Activated CD4-positive, alpha-beta T cell treated with anti-CD3 and anti-CD28 coated beads for 36 hours (primary cell): ENCODE data around the gene UBE2Z. TPM values are rescaled to one million over a fixed set of nuclear protein-coding genes. Genes with fewer than 3 reads are reported as not detected.

Source experiments
- ATAC-seq: fragments of 200-7000 bp; cut with Tn5 transposase; one replicate; pipeline ENCODE4 v1.10.0; 2021; ENCODE audit warnings: mild to moderate bottlenecking, moderate library complexity
- CTCF ChIA-PET: fragments of 350-600 bp; sonication (Branson Sonifier 250); formaldehyde crosslinking; loops from one replicate; lab custom pipeline; 2021; ENCODE audit warnings: antibody characterized with exemption; lab: Charles Lee
- POLR2A ChIA-PET: fragments of 350-600 bp; sonication (Branson Sonifier 250); formaldehyde crosslinking; loops from one replicate; lab custom pipeline; 2021; ENCODE audit warnings: antibody characterized with exemption, inconsistent platforms; lab: Charles Lee
- DNase-seq: peaks from one replicate; pipeline ENCODE4 v3.0.0-alpha.2; 2020
- H3K27ac Mint-ChIP-seq: one replicate; pipeline ENCODE4 v1.8.0; 2021; ENCODE audit warnings: mixed read lengths
- H3K27me3 Mint-ChIP-seq: one replicate; pipeline ENCODE4 v1.8.0; 2021; ENCODE audit warnings: mixed read lengths
- H3K36me3 Mint-ChIP-seq: one replicate; pipeline ENCODE4 v1.8.0; 2021; ENCODE audit warnings: low read depth, mixed read lengths
- H3K4me1 Mint-ChIP-seq: one replicate; pipeline ENCODE4 v1.8.0; 2021; ENCODE audit warnings: mixed read lengths
- H3K4me3 Mint-ChIP-seq: one replicate; pipeline ENCODE4 v1.8.0; 2021; ENCODE audit warnings: mild to moderate bottlenecking, moderate library complexity, mixed read lengths
- H3K9me3 Mint-ChIP-seq: one replicate; pipeline ENCODE4 v1.8.0; 2021; ENCODE audit warnings: low read depth, mixed read lengths
- intact Hi-C, 2 experiments: fragments of 100-400 bp; cut with DNase I in 1 of 2; cut with micrococcal nuclease in 1 of 2; formaldehyde crosslinking; loops; one replicate each; pipeline versions ENCODE4 v1.14.2 to v1.15.1; 2022 to 2024; cut with DNase I, micrococcal nuclease
- total RNA-seq, 2 experiments: library from RNA; stranded (reverse); gene quantifications; one replicate each; pipeline ENCODE4 v1.2.3, GENCODE V29; 2021

The UBE2Z gene
- total RNA-seq, 2 experiments from 2014 or later = 104 TPM

- peak; percentile 90 for ATAC-seq
- ChIA-PET CTCF (interaction anchor here (0.5 to 11.3 kb wide), 71 partner anchors 8 to 843 kb away, joined by 3 to 203 read pairs (median 5); partner anchors contain the start of genes ATP5MC1, PRAC1, PRAC2 and SNF8), POLR2A (interaction anchor here (0.6 to 1.0 kb wide), 3 partner anchors 110 to 155 kb away, joined by 3 to 5 read pairs (median 3); no protein-coding TSS in a partner anchor)
- Mint-ChIP-seq H3K27ac (no peak overlapping the region), H3K9me3 (no peaks in the 10 kb centered on the region), H3K4me1 (no peaks in the 10 kb centered on the region), H3K27me3 (peaks cover 5% of the 10 kb centered on the region), H3K36me3 (no peaks in the 10 kb centered on the region), H3K4me3 (no peak overlapping the region)
- intact Hi-C loops = loop anchor here (1.0 to 2.0 kb wide), 8 partner anchors 65 to 205 kb away; no protein-coding TSS in a partner anchor
- peak; percentile 64 for DNase-seq
These were observed 29.0 kb upstream of the UBE2Z start for GRCh38 chr17:48878920-48879898.

DNA sequence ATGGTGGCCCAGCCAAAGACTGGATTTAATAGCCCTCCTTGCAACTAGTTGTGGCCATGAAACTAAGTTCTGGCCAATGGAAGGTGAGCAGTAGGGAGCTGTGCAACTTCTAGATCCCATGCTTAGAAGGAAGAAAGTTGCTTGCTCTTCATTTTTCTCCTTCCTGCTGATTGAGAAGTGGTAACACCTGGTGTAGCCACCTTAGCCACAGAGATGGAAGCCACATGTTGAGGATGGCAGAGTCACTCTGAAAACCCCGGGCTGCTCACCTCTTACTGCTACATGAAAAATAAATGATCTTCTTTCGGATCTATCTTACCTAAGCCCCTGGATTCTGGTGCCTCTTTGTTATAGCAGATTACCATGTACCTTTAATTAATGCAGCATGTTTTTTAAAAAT is 25.9 kb upstream of the UBE2Z start:
- ChIA-PET POLR2A (no interaction called here), CTCF (interaction anchor here (0.7 to 11.3 kb wide), 6 partner anchors 67 to 1916 kb away, joined by 3 to 203 read pairs (median 37); partner anchors contain the start of gene TTLL6)
- Mint-ChIP-seq H3K36me3 (no peaks in the 10 kb centered on the region), H3K27ac (no peak overlapping the region), H3K4me3 (no peak overlapping the region), H3K9me3 (no peaks in the 10 kb centered on the region), H3K27me3 (peaks cover 2% of the 10 kb centered on the region), H3K4me1 (no peaks in the 10 kb centered on the region)
- DNase-seq (no peak), ATAC-seq (no peak)
- intact Hi-C loops = no loop called here

- POLR2A ChIA-PET = no interaction called here
- CTCF ChIA-PET = interaction anchor here (0.7 to 11.3 kb wide), 9 partner anchors 10 to 204 kb away, joined by 4 to 201 read pairs (median 23); partner anchors contain the start of genes ATP5MC1 and PRAC2
- Mint-ChIP-seq H3K4me3 (no peak overlapping the region), H3K27ac (no peak overlapping the region), H3K27me3 (no peaks in the 10 kb centered on the region), H3K9me3 (no peaks in the 10 kb centered on the region), H3K36me3 (no peaks in the 10 kb centered on the region), H3K4me1 (no peaks in the 10 kb centered on the region)
- DNase-seq (no peak), ATAC-seq (no peak)
- intact Hi-C loops = no loop called here
These were observed 25.0 kb upstream of the UBE2Z start for GRCh38 chr17:48883171-48883570.

DNA sequence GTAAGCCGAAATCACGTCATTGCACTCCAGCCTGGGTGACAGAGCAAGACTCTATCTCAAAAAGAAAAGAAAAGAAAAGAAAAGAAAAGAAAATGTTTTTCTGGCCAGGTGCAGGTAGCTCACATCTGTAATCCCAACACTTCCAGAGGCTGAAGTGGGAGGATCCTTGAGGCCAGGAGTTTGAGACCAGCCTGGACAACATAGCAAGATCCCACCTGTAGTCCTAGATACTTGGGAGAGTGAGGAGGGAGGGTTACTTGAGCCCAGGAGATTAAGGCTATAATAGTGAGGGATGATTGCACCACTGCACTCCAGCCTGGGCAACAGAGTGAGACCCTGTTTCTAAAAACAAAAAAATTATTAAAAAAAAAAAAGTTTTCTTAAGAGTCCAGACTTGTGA is 18.1 kb upstream of the UBE2Z start:
- Mint-ChIP-seq H3K4me3 (peak overlapping the region; percentile 8), H3K9me3 (no peaks in the 10 kb centered on the region), H3K36me3 (peaks cover 15% of the 10 kb centered on the region), H3K4me1 (peaks cover 19% of the 10 kb centered on the region), H3K27me3 (no peaks in the 10 kb centered on the region), H3K27ac (no peak overlapping the region)
- ATAC-seq = no peak
- intact Hi-C loops = loop anchor here in 1 of 2 experiments (5.0 to 10.0 kb wide), 2 partner anchors 465 to 472 kb away; partner anchors contain the start of gene ZNF652
- no peak for DNase-seq
- ChIA-PET POLR2A (no interaction called here), CTCF (no interaction called here)

DNA sequence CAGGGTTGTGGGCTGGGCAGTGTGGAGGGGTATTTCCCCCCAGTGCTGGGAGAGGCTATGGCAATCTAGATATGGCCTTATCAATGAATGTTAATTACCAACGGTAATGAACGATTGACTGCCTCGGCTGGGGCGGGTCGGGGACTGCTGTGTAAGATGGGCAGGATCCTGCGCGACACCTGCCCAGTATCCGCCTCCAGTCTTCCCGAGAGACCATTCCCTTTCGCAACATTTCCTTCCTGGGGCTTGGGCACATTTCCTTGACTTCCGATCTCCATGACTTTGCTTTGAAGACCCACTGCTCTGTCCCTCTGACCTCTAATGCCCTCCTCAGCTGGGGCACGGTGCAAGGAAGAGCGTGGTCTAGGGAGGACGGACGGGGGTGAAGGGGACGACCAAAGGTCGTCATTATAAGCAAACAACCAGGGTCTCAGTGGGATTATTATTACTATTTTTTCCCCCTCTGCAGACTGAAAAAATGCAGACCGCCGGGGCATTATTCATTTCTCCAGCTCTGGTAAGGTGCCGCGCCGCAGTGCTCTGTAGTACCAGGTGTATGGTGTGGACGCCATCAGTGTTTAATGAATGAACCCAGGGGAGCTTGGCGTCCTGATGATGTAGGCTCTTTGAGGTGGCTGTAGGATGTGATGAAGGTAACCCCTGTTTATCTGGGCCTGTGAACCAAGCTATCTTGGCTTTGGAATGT is 15.1 kb upstream of the UBE2Z start:
- Mint-ChIP-seq H3K4me3 (peak overlapping the region; percentile 86), H3K9me3 (no peaks in the 10 kb centered on the region), H3K36me3 (peaks cover 37% of the 10 kb centered on the region), H3K4me1 (peaks cover 29% of the 10 kb centered on the region), H3K27ac (peak overlapping the region; percentile 97), H3K27me3 (no peaks in the 10 kb centered on the region)
- no peak for ATAC-seq
- DNase-seq = peak; percentile 30
- POLR2A ChIA-PET = interaction anchor here (0.5 to 1.8 kb wide), 10 partner anchors 11 to 165 kb away, joined by 3 to 26 read pairs (median 4); partner anchors contain the start of genes HOXB13, SNF8 and UBE2Z
- intact Hi-C loops = loop anchor here (1.0 to 10.0 kb wide), 13 partner anchors 15 to 997 kb away; partner anchors contain the start of genes CALCOCO2 (in 2 of the 2), SNF8 (in 2 of the 2), UBE2Z (in 2 of the 2) and CBX1 (in 1 of the 2)
- CTCF ChIA-PET = interaction anchor here (0.5 to 3.8 kb wide), 17 partner anchors 9 to 490 kb away, joined by 3 to 23 read pairs (median 5); partner anchors contain the start of gene TTLL6

DNA sequence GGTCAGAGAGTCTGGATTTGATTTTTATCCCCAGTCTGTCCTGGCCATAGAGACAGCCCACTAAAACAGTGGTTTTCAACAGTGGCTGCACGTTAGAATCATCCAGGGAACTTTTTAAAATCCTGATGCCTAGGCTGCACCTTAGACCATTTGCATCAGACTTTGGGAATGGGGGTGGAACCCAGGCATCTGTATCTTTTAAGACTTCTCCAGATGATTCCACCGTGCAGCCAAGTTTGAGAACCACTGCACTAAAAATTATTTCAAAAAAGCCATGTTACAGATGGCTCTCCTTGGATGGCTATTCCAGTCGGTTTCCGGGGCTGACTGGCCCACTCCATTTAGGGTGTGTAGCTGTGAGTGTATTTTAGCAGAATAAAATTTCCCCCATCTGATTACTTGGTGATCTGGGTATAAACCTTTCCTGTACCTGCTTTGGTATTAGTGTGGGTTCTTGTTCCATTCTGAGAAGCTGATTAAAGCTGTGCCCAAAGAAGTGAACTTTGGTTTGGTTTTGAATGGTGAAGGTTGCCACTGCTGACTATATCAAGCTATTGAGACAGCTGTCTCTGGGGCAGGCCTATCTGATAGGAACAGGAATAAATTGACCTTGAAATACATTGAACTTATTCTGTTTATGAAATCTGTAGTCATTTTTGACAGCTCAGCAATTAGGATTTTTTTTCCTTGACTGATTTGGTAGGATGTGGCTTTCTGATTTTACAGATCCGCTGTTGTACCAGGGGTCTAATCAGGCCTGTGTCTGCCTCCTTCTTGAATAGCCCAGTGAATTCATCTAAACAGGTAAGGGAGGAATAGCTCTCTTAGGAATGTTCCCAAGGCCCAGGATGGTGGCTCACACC is 14.3 kb upstream of the UBE2Z start:
- peaks cover 29% of the 10 kb centered on the region for H3K4me1 Mint-ChIP-seq

DNA sequence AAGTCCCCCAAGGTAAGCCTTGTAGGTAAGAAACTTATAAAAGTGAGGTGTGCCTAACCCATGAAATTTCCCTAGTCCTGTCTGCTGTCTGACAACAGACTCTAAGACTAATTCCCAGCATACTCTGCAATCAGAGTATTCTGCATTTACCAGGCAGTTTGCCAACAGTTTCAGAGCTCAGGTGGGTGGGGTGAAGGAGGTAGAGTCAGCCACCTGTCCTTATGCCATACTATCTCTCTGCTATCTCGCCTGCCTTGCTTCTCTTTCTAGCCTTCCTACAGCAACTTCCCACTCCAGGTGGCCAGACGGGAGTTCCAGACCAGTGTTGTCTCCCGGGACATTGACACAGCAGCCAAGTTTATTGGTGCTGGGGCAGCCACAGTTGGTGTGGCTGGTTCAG is 13.3 kb upstream of the UBE2Z start:
- ATAC-seq (no peak), DNase-seq (no peak)
- POLR2A ChIA-PET = interaction anchor here (0.9 to 1.5 kb wide), 2 partner anchors 13 to 35 kb away, joined by 3 to 5 read pairs; no protein-coding TSS in a partner anchor
- CTCF ChIA-PET = interaction anchor here (0.6 to 3.8 kb wide), 2 partner anchors 11 to 52 kb away, joined by 3 to 23 read pairs; no protein-coding TSS in a partner anchor
- Mint-ChIP-seq H3K9me3 (no peaks in the 10 kb centered on the region), H3K4me3 (no peak overlapping the region), H3K27ac (no peak overlapping the region), H3K36me3 (peaks cover 49% of the 10 kb centered on the region), H3K4me1 (peaks cover 29% of the 10 kb centered on the region), H3K27me3 (no peaks in the 10 kb centered on the region)
- intact Hi-C loops = loop anchor here in 1 of 2 experiments (5.0 to 10.0 kb wide), 2 partner anchors 467 to 470 kb away; partner anchors contain the start of gene ZNF652

More for the DNA sequence above, 14.3 kb upstream of the UBE2Z start:
- DNase-seq (no peak), ATAC-seq (no peak)
- H3K27me3 Mint-ChIP-seq = no peaks in the 10 kb centered on the region
- intact Hi-C loops = loop anchor here (2.0 to 10.0 kb wide), 4 partner anchors 51 to 469 kb away; partner anchors contain the start of genes CALCOCO2 (in 1 of the 2), SNF8 (in 1 of the 2) and ZNF652 (in 1 of the 2)
- peak overlapping the region; percentile 97 for H3K27ac Mint-ChIP-seq
- peak overlapping the region; percentile 86 for H3K4me3 Mint-ChIP-seq
- CTCF ChIA-PET = interaction anchor here (0.7 to 3.8 kb wide), 10 partner anchors 10 to 215 kb away, joined by 3 to 23 read pairs (median 4); partner anchors contain the start of genes TTLL6 and UBE2Z
- POLR2A ChIA-PET = interaction anchor here (0.9 to 1.5 kb wide), 3 partner anchors 14 to 36 kb away, joined by 3 to 5 read pairs (median 3); no protein-coding TSS in a partner anchor
- peaks cover 42% of the 10 kb centered on the region for H3K36me3 Mint-ChIP-seq
- no peaks in the 10 kb centered on the region for H3K9me3 Mint-ChIP-seq

DNA sequence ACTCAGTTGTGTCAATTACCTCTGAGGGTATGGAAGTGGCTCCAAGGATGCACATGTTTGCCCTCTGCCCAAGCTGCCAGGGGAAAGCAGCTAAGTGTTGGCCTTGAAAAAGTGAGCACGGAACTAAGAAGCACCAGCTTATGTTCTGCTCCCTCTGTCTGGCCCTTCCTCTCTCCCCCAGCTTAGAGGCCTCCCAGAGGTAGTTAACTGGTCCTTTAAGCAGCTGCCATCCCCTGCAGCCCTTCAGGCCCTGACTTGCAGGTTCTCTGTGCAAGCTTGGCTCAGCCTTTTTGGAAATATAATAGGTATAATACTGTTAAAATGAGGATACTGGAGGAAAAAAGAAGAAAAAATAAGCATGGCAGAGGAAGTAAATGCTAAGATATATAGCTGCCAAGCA is 7.0 kb upstream of the UBE2Z start:
- CTCF ChIA-PET = interaction anchor here (0.7 kb wide), 1 partner anchor 16 kb away, joined by 5 read pairs; no protein-coding TSS in a partner anchor
- no peak for ATAC-seq
- intact Hi-C loops = loop anchor here in 1 of 2 experiments (10.0 kb wide), 1 partner anchor 956 kb away; the partner anchor contains the start of gene PNPO

GRCh38 chr17:48903401-48903800 is 4.8 kb upstream of the UBE2Z start:
- Mint-ChIP-seq H3K27ac (no peak overlapping the region), H3K4me1 (peaks cover 6% of the 10 kb centered on the region), H3K4me3 (no peak overlapping the region), H3K9me3 (no peaks in the 10 kb centered on the region), H3K36me3 (peaks cover 10% of the 10 kb centered on the region), H3K27me3 (no peaks in the 10 kb centered on the region)
- intact Hi-C loops = loop anchor here in 1 of 2 experiments (10.0 kb wide), 1 partner anchor 959 kb away; the partner anchor contains the start of gene PNPO
- DNase-seq (no peak), ATAC-seq (no peak)
- ChIA-PET CTCF (interaction anchor here (0.6 to 1.1 kb wide), 5 partner anchors 10 to 178 kb away, joined by 3 to 5 read pairs (median 3); no protein-coding TSS in a partner anchor), POLR2A (interaction anchor here (0.6 kb wide), 2 partner anchors 11 to 629 kb away, joined by 3 to 5 read pairs; partner anchors contain the start of gene ATP5MC1)

More for the DNA sequence above, 7.0 kb upstream of the UBE2Z start:
- Mint-ChIP-seq H3K4me3 (no peak overlapping the region), H3K36me3 (peaks cover 25% of the 10 kb centered on the region), H3K27ac (no peak overlapping the region), H3K9me3 (no peaks in the 10 kb centered on the region), H3K4me1 (peaks cover 2% of the 10 kb centered on the region), H3K27me3 (no peaks in the 10 kb centered on the region)
- no peak for DNase-seq
- POLR2A ChIA-PET = no interaction called here
